Hepatocyte (in vitro differentiated cells): ENCODE data around the gene TUBGCP3.

Experiments
- EZH2phosphoT487 ChIP-seq: fragments of 200-600 bp; sonication (generic); IDR thresholded peaks from one replicate; pipeline ENCODE4 v1.6.1; 2018; ENCODE audit warnings: antibody characterized with exemption, mild to moderate bottlenecking, low read depth, moderate library complexity; ENCODE audit not compliant: unreplicated experiment, severe bottlenecking
- TF ChIP-seq, protein P1 (sequence below): fragments of 200-600 bp; sonication (generic); IDR thresholded peaks from 2 replicates; pipeline ENCODE4 v1.5.1; 2016; ENCODE audit warnings: antibody characterized with exemption, mild to moderate bottlenecking; ENCODE audit not compliant: poor library complexity

- TF ChIP-seq, protein P1, sequence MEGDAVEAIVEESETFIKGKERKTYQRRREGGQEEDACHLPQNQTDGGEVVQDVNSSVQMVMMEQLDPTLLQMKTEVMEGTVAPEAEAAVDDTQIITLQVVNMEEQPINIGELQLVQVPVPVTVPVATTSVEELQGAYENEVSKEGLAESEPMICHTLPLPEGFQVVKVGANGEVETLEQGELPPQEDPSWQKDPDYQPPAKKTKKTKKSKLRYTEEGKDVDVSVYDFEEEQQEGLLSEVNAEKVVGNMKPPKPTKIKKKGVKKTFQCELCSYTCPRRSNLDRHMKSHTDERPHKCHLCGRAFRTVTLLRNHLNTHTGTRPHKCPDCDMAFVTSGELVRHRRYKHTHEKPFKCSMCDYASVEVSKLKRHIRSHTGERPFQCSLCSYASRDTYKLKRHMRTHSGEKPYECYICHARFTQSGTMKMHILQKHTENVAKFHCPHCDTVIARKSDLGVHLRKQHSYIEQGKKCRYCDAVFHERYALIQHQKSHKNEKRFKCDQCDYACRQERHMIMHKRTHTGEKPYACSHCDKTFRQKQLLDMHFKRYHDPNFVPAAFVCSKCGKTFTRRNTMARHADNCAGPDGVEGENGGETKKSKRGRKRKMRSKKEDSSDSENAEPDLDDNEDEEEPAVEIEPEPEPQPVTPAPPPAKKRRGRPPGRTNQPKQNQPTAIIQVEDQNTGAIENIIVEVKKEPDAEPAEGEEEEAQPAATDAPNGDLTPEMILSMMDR: no peak
- TF ChIP-seq EZH2phosphoT487: no peak
Observed at GRCh38 chr13:112481458-112481857, 106.5 kb downstream of the TUBGCP3 start.
